ENCODE data around the gene TSEN34.
"Not testable (repeated sequence)": the region's sequence is repeated elsewhere in the genome, so short reads cannot be mapped to it uniquely, and the experiment has no call there.

TSEN34 gene

DNA sequence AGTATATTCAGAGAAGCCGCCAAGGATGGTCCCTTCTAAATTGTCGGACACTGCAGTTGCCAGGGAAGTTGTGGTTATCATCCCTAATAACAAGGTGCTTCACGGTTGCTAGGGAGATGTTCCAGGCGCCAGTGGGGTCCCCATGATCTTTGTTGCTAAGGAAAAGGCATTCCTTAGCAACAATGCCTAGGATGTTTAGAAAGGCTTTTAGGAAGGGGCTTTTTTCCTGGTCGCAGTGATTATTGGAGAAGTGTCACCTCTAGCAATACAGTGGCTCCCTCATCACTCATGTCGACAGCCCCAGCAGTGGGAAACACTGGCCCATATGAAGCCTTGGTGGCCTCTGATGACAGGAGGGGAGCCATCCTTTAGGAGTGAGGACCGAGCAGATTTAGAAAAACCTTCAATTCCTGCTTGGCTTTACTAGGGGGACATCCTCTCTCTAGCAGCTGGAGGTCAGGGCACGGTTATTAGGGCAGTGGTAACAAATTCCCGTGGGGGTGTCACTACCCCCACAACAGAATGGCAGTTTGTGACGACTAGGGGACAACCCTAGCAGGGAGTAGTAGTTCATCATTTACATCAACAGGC lies 11.8 kb upstream of the TSEN34 start:
- H3K4ac ChIP-seq (ENCODE audit: low read depth, low read length) = no peak overlapping the region

DNA sequence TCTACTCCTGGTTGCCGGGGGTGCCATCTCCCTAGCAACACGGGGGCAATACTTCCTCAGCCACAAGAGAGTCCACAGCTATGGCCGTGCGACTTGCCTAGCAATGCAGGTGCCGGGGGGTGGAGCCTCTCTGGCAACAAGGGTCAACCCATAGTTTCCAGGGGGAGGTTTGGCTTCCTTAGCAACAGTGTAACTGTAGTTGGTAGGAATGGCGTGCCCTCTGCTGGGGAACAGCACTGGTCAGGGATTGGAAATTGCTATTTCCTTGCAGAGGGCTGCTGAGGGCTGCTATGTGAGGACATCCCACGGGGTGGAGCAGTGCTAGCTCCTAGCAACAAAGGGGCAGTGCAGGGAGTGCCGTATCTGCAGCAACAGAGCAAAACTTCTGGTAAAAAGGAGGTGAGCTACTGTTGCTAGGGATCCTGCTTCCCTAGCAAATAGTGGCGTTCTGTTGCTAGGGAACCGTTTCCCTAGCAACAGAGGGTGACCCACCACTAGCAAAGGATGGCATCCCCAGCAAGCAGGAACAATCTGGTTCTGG lies 11.1 kb upstream of the TSEN34 start:
- no peak overlapping the region for H4K5ac ChIP-seq (ENCODE audit: low read length)
- no peak overlapping the region for H2AK5ac ChIP-seq (ENCODE audit: low read length)
- DNase-seq = peak; percentile 99
- no peaks in the 10 kb centered on the region for H3K4me1 ChIP-seq (ENCODE audit: control insufficient read depth, low read depth, low read length)
- no peaks in the 10 kb centered on the region for H3K79me2 ChIP-seq (ENCODE audit: control insufficient read depth, insufficient read depth, low read length)
- H3K18ac ChIP-seq (ENCODE audit: low read length) = no peak overlapping the region
- H4K8ac ChIP-seq (ENCODE audit: low read depth, low read length) = no peak overlapping the region
- no CpG with 5 or more reads among the region's 10 CpGs for WGBS (ENCODE audit: extremely low coverage, insufficient coverage, low lambda C conversion rate)
- no peak overlapping the region for H3K4me2 ChIP-seq (ENCODE audit: low read length)
- no peak overlapping the region for H2BK15ac ChIP-seq (replicated peaks; ENCODE audit: low read depth)
- no peak overlapping the region for H3K4me3 ChIP-seq (ENCODE audit: low read length)
- H3K9ac ChIP-seq (ENCODE audit: low read length) = no peak overlapping the region
- H3K79me1 ChIP-seq (ENCODE audit: low read length) = no peaks in the 10 kb centered on the region
- no peak overlapping the region for H3K23ac ChIP-seq (ENCODE audit: low read length)
- no peak overlapping the region for H3K27ac ChIP-seq (ENCODE audit: low read depth, low read length)
- H3K56ac ChIP-seq (ENCODE audit: low read length) = no peak overlapping the region
- no peaks in the 10 kb centered on the region for H3K27me3 ChIP-seq (ENCODE audit: insufficient read depth, low read length, poor library complexity)
- no peak overlapping the region for H3K4ac ChIP-seq (ENCODE audit: low read depth, low read length)
- peaks cover 8% of the 10 kb centered on the region for H3K36me3 ChIP-seq (ENCODE audit: control insufficient read depth, insufficient read depth, low read length)
- no peak overlapping the region for H2BK120ac ChIP-seq (ENCODE audit: low read depth, low read length)
- no peak overlapping the region for H2BK5ac ChIP-seq (ENCODE audit: low read length)

More for the DNA sequence above, 11.8 kb upstream of the TSEN34 start:
- Histone ChIP-seq H2AK5ac (ENCODE audit: low read length) (no peak overlapping the region), H2BK5ac (ENCODE audit: low read length) (no peak overlapping the region), H2BK120ac (ENCODE audit: low read depth, low read length) (no peak overlapping the region), H3K4me1 (ENCODE audit: control insufficient read depth, low read depth, low read length) (no peaks in the 10 kb centered on the region), H3K9ac (ENCODE audit: low read length) (no peak overlapping the region), H3K27ac (ENCODE audit: low read depth, low read length) (no peak overlapping the region), H3K79me1 (ENCODE audit: low read length) (no peaks in the 10 kb centered on the region), H3K23ac (ENCODE audit: low read length) (no peak overlapping the region), H3K4me2 (ENCODE audit: low read length) (no peak overlapping the region), H3K27me3 (ENCODE audit: insufficient read depth, low read length, poor library complexity) (no peaks in the 10 kb centered on the region), H3K18ac (ENCODE audit: low read length) (no peak overlapping the region), H3K36me3 (ENCODE audit: control insufficient read depth, insufficient read depth, low read length) (peaks cover 8% of the 10 kb centered on the region), H3K56ac (ENCODE audit: low read length) (no peak overlapping the region), H3K79me2 (ENCODE audit: control insufficient read depth, insufficient read depth, low read length) (no peaks in the 10 kb centered on the region), H4K8ac (ENCODE audit: low read depth, low read length) (no peak overlapping the region), H3K4me3 (ENCODE audit: low read length) (no peak overlapping the region), H4K5ac (ENCODE audit: low read length) (no peak overlapping the region), H2BK15ac (replicated peaks; ENCODE audit: low read depth) (no peak overlapping the region)
- whole genome bisulfite sequencing (ENCODE audit: extremely low coverage, insufficient coverage, low lambda C conversion rate) = no CpG with 5 or more reads among the region's 10 CpGs
- no peak for DNase-seq

DNA sequence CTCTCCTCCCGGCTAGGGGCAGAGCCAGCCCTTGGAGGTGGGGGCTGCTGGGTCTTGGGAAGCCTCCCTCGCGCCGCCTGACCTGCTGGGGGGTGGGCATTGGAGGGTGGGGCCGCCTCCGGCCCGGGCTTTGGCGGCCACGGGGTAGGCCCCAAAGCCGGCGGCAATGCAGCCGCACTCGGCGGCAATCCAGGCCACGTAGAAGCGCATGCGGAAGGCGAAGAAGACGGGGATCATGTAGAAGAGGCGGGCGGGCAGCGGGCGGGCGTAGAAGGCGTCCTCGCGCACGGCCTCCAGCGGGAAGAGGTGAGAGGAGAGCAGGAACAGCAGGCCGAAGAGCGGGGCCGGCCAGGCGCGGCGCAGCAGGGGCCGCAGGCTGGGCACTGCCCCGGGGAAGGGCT lies 10.4 kb upstream of the TSEN34 start:
- H4K5ac ChIP-seq (ENCODE audit: low read length) = no peak overlapping the region
- H2AK5ac ChIP-seq (ENCODE audit: low read length) = no peak overlapping the region
- H2BK120ac ChIP-seq (ENCODE audit: low read depth, low read length) = no peak overlapping the region
- no peak overlapping the region for H2BK5ac ChIP-seq (ENCODE audit: low read length)
- no peak overlapping the region for H3K56ac ChIP-seq (ENCODE audit: low read length)
- no peak overlapping the region for H4K8ac ChIP-seq (ENCODE audit: low read depth, low read length)
- H3K27ac ChIP-seq (ENCODE audit: low read depth, low read length) = no peak overlapping the region
- no peaks in the 10 kb centered on the region for H3K79me2 ChIP-seq (ENCODE audit: control insufficient read depth, insufficient read depth, low read length)
- no peaks in the 10 kb centered on the region for H3K4me1 ChIP-seq (ENCODE audit: control insufficient read depth, low read depth, low read length)
- H2BK15ac ChIP-seq (replicated peaks; ENCODE audit: low read depth) = no peak overlapping the region
- no peak overlapping the region for H3K18ac ChIP-seq (ENCODE audit: low read length)
- H3K79me1 ChIP-seq (ENCODE audit: low read length) = no peaks in the 10 kb centered on the region
- no peak for DNase-seq
- no peak overlapping the region for H3K4me2 ChIP-seq (ENCODE audit: low read length)
- no peaks in the 10 kb centered on the region for H3K27me3 ChIP-seq (ENCODE audit: insufficient read depth, low read length, poor library complexity)
- peaks cover 8% of the 10 kb centered on the region for H3K36me3 ChIP-seq (ENCODE audit: control insufficient read depth, insufficient read depth, low read length)
- no CpG with 5 or more reads among the region's 37 CpGs for WGBS (ENCODE audit: extremely low coverage, insufficient coverage, low lambda C conversion rate)
- no peak overlapping the region for H3K9ac ChIP-seq (ENCODE audit: low read length)
- H3K23ac ChIP-seq (ENCODE audit: low read length) = no peak overlapping the region
- H3K4me3 ChIP-seq (ENCODE audit: low read length) = no peak overlapping the region
- no peak overlapping the region for H3K4ac ChIP-seq (ENCODE audit: low read depth, low read length)

DNA sequence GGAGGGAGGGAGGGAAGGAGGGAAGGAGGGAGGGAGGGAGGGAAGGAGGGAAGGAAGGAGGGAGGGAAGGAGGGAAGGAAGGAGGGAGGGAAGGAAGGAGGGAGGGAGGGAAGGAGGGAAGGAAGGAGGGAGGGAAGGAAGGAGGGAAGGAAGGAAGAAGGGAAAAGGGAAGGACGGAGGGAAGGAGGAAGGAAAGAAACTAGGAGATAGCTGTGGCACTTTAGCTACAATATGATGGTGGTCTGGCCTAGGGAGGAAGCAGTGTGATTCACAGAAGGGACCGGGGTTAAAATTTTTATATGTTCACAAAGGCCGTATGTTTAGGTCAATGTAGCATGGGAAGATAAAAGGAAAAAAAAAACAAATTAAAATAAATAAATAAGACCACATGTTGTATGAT lies 9.2 kb upstream of the TSEN34 start:
- H3K79me1 ChIP-seq (ENCODE audit: low read length); H2AK5ac ChIP-seq (ENCODE audit: low read length); H3K4me1 ChIP-seq (ENCODE audit: control insufficient read depth, low read depth, low read length); H2BK120ac ChIP-seq (ENCODE audit: low read depth, low read length); H3K4me3 ChIP-seq (ENCODE audit: low read length); H3K9ac ChIP-seq (ENCODE audit: low read length); H4K5ac ChIP-seq (ENCODE audit: low read length); H3K4ac ChIP-seq (ENCODE audit: low read depth, low read length); H3K27ac ChIP-seq (ENCODE audit: low read depth, low read length); H3K4me2 ChIP-seq (ENCODE audit: low read length); H3K56ac ChIP-seq (ENCODE audit: low read length); DNase-seq; H3K23ac ChIP-seq (ENCODE audit: low read length); H3K36me3 ChIP-seq (ENCODE audit: control insufficient read depth, insufficient read depth, low read length); H3K27me3 ChIP-seq (ENCODE audit: insufficient read depth, low read length, poor library complexity); H2BK15ac ChIP-seq (replicated peaks; ENCODE audit: low read depth); H2BK5ac ChIP-seq (ENCODE audit: low read length); H3K79me2 ChIP-seq (ENCODE audit: control insufficient read depth, insufficient read depth, low read length); H4K8ac ChIP-seq (ENCODE audit: low read depth, low read length); H3K18ac ChIP-seq (ENCODE audit: low read length): not testable (repeated sequence)
- no CpG with 5 or more reads among the region's 3 CpGs for WGBS (ENCODE audit: extremely low coverage, insufficient coverage, low lambda C conversion rate)

DNA sequence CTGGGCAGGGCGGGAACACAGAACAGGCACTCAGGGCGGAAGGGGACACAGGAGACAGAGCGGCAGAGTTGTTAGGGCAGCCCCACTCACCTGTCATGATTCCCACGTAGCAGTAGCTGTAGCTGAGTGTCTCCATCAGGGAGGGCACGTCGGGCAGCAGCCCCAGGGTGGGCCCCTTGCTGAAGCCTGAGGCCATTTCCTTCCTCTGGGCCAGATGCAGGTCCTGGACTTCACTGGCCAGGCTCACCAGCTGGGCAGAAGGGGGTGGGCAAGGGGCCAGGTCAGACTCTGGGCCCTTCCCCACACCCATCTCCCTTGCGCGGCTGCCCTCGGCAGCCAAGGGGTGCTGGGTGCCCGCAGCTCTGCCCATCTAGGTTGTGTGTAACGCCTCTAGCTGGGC lies 7.7 kb upstream of the TSEN34 start:
- Histone ChIP-seq H2BK15ac (replicated peaks; ENCODE audit: low read depth) (no peak overlapping the region), H2BK120ac (ENCODE audit: low read depth, low read length) (no peak overlapping the region), H3K79me2 (ENCODE audit: control insufficient read depth, insufficient read depth, low read length) (peaks cover 10% of the 10 kb centered on the region), H3K27ac (ENCODE audit: low read depth, low read length) (no peak overlapping the region), H3K79me1 (ENCODE audit: low read length) (peaks cover 17% of the 10 kb centered on the region), H3K18ac (ENCODE audit: low read length) (no peak overlapping the region), H2BK5ac (ENCODE audit: low read length) (no peak overlapping the region), H2AK5ac (ENCODE audit: low read length) (no peak overlapping the region), H3K27me3 (ENCODE audit: insufficient read depth, low read length, poor library complexity) (no peaks in the 10 kb centered on the region), H3K9ac (ENCODE audit: low read length) (no peak overlapping the region), H3K23ac (ENCODE audit: low read length) (no peak overlapping the region), H3K56ac (ENCODE audit: low read length) (no peak overlapping the region), H3K4me3 (ENCODE audit: low read length) (no peak overlapping the region), H4K5ac (ENCODE audit: low read length) (no peak overlapping the region), H3K4ac (ENCODE audit: low read depth, low read length) (no peak overlapping the region), H4K8ac (ENCODE audit: low read depth, low read length) (no peak overlapping the region), H3K4me2 (ENCODE audit: low read length) (no peak overlapping the region), H3K4me1 (ENCODE audit: control insufficient read depth, low read depth, low read length) (no peaks in the 10 kb centered on the region), H3K36me3 (ENCODE audit: control insufficient read depth, insufficient read depth, low read length) (peaks cover 4% of the 10 kb centered on the region)
- no peak for DNase-seq
- no CpG with 5 or more reads among the region's 11 CpGs for WGBS (ENCODE audit: extremely low coverage, insufficient coverage, low lambda C conversion rate)

DNA sequence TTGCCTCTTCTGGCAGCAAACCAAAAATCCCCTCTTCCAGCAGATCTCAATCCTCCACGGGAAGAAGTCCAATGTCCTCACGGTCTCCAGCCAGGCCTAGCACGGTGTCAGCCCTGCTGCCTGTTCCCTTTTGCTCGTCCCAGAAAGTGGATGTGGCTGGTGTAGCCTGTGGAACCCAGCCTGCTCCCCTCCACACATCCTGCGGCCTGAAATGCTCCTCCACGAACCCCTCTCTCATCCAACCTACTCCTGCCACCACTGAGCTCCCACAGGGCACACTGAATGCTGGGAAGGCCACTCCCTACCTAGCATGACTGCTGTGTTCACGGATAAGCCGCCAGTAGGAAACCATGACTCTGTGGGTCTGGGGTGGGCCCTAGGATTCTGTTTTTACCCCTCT lies 4.8 kb upstream of the TSEN34 start:
- Histone ChIP-seq H3K79me1 (ENCODE audit: low read length) (peaks cover 17% of the 10 kb centered on the region), H3K18ac (ENCODE audit: low read length) (no peak overlapping the region), H3K4me2 (ENCODE audit: low read length) (no peak overlapping the region), H2BK120ac (ENCODE audit: low read depth, low read length) (no peak overlapping the region), H3K56ac (ENCODE audit: low read length) (no peak overlapping the region), H4K8ac (ENCODE audit: low read depth, low read length) (no peak overlapping the region), H2BK5ac (ENCODE audit: low read length) (no peak overlapping the region), H3K36me3 (ENCODE audit: control insufficient read depth, insufficient read depth, low read length) (peaks cover 4% of the 10 kb centered on the region), H3K23ac (ENCODE audit: low read length) (no peak overlapping the region), H3K9ac (ENCODE audit: low read length) (no peak overlapping the region), H3K4me1 (ENCODE audit: control insufficient read depth, low read depth, low read length) (no peaks in the 10 kb centered on the region), H3K4me3 (ENCODE audit: low read length) (no peak overlapping the region), H3K79me2 (ENCODE audit: control insufficient read depth, insufficient read depth, low read length) (peaks cover 13% of the 10 kb centered on the region), H4K5ac (ENCODE audit: low read length) (no peak overlapping the region), H3K4ac (ENCODE audit: low read depth, low read length) (no peak overlapping the region), H3K27me3 (ENCODE audit: insufficient read depth, low read length, poor library complexity) (no peaks in the 10 kb centered on the region), H3K27ac (ENCODE audit: low read depth, low read length) (no peak overlapping the region), H2AK5ac (ENCODE audit: low read length) (no peak overlapping the region), H2BK15ac (replicated peaks; ENCODE audit: low read depth) (no peak overlapping the region)
- DNase-seq = no peak
- no CpG with 5 or more reads among the region's 8 CpGs for WGBS (ENCODE audit: extremely low coverage, insufficient coverage, low lambda C conversion rate)
